Measurements from ENCODE around the gene FAH.

FAH gene

GRCh38 chr15:80231371-80231770, 78.6 kb downstream of the FAH start:
- DNase-seq (ENCODE audit: insufficient read length, low spot score) (no peak), FAIRE-seq (no peak)

GRCh38 chr15:80233581-80233980, 80.8 kb downstream of the FAH start:
- FAIRE-seq (no peak), DNase-seq (ENCODE audit: insufficient read length, low spot score) (no peak)

GRCh38 chr15:80234883-80235282, 82.1 kb downstream of the FAH start:
- FAIRE-seq (no peak), DNase-seq (ENCODE audit: insufficient read length, low spot score) (no peak)

Measured in GM19239 (cell line).